Ishikawa (cell line): ENCODE results near the gene PILRA.

Source experiments
- CEBPB ChIP-seq: IDR thresholded peaks from 2 replicates; pipeline ENCODE4 v1.6.1; 2012
- CREB1 ChIP-seq: IDR thresholded peaks from 2 replicates; pipeline ENCODE4 v1.6.1; 2012; ENCODE audit warnings: low read depth
- EGR1 ChIP-seq: IDR thresholded peaks from 2 replicates; pipeline ENCODE4 v1.6.1; 2012
- EP300 ChIP-seq: IDR thresholded peaks from 2 replicates; pipeline ENCODE4 v1.6.1; 2012; ENCODE audit warnings: borderline replicate concordance
- FOXM1 ChIP-seq: IDR thresholded peaks from 2 replicates; pipeline ENCODE4 v1.6.1; 2012; ENCODE audit warnings: low read depth, borderline replicate concordance
- NFIC ChIP-seq: IDR thresholded peaks from 2 replicates; pipeline ENCODE4 v1.6.1; 2012
- RAD21 ChIP-seq: IDR thresholded peaks from 2 replicates; pipeline ENCODE4 v1.6.1; 2012; ENCODE audit warnings: low read depth
- TAF1 ChIP-seq: IDR thresholded peaks from 2 replicates; pipeline ENCODE4 v1.6.1; 2012; ENCODE audit warnings: low read depth, mild to moderate bottlenecking
- TCF12 ChIP-seq: IDR thresholded peaks from 2 replicates; pipeline ENCODE4 v1.6.1; 2012; ENCODE audit warnings: low read depth
- TEAD4 ChIP-seq: IDR thresholded peaks from 2 replicates; pipeline ENCODE4 v1.6.1; 2012
- YY1 ChIP-seq: IDR thresholded peaks from 2 replicates; pipeline ENCODE4 v1.6.1; 2012; ENCODE audit warnings: low read depth
- ZBTB7A ChIP-seq: IDR thresholded peaks from 2 replicates; pipeline ENCODE4 v1.6.1; 2012; ENCODE audit warnings: low read depth
- TF ChIP-seq, protein P1 (sequence below): IDR thresholded peaks from 2 replicates; pipeline ENCODE4 v1.6.1; 2012
- TF ChIP-seq, protein P2 (sequence below): IDR thresholded peaks from 2 replicates; pipeline ENCODE4 v1.6.1; 2012; ENCODE audit warnings: low read depth, mild to moderate bottlenecking
- TF ChIP-seq, protein P3 (sequence below): IDR thresholded peaks from 2 replicates; pipeline ENCODE4 v1.6.1; 2012

Gene PILRA

GRCh38 chr7:100370303-100370702 lies 3.0 kb upstream of the PILRA start:
- TF ChIP-seq CREB1 (no peak), TAF1 (no peak), TEAD4 (no peak), FOXM1 (no peak), YY1 (no peak), EGR1 (no peak), TCF12 (no peak), NFIC (no peak), CEBPB (no peak), RAD21 (no peak), ZBTB7A (no peak), EP300 (no peak)
- TF ChIP-seq, protein P1, sequence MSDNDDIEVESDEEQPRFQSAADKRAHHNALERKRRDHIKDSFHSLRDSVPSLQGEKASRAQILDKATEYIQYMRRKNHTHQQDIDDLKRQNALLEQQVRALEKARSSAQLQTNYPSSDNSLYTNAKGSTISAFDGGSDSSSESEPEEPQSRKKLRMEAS, result no peak
- TF ChIP-seq, protein P2, sequence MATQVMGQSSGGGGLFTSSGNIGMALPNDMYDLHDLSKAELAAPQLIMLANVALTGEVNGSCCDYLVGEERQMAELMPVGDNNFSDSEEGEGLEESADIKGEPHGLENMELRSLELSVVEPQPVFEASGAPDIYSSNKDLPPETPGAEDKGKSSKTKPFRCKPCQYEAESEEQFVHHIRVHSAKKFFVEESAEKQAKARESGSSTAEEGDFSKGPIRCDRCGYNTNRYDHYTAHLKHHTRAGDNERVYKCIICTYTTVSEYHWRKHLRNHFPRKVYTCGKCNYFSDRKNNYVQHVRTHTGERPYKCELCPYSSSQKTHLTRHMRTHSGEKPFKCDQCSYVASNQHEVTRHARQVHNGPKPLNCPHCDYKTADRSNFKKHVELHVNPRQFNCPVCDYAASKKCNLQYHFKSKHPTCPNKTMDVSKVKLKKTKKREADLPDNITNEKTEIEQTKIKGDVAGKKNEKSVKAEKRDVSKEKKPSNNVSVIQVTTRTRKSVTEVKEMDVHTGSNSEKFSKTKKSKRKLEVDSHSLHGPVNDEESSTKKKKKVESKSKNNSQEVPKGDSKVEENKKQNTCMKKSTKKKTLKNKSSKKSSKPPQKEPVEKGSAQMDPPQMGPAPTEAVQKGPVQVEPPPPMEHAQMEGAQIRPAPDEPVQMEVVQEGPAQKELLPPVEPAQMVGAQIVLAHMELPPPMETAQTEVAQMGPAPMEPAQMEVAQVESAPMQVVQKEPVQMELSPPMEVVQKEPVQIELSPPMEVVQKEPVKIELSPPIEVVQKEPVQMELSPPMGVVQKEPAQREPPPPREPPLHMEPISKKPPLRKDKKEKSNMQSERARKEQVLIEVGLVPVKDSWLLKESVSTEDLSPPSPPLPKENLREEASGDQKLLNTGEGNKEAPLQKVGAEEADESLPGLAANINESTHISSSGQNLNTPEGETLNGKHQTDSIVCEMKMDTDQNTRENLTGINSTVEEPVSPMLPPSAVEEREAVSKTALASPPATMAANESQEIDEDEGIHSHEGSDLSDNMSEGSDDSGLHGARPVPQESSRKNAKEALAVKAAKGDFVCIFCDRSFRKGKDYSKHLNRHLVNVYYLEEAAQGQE, result no peak
- TF ChIP-seq, protein P3, sequence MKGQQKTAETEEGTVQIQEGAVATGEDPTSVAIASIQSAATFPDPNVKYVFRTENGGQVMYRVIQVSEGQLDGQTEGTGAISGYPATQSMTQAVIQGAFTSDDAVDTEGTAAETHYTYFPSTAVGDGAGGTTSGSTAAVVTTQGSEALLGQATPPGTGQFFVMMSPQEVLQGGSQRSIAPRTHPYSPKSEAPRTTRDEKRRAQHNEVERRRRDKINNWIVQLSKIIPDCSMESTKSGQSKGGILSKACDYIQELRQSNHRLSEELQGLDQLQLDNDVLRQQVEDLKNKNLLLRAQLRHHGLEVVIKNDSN, result no peak

DNA sequence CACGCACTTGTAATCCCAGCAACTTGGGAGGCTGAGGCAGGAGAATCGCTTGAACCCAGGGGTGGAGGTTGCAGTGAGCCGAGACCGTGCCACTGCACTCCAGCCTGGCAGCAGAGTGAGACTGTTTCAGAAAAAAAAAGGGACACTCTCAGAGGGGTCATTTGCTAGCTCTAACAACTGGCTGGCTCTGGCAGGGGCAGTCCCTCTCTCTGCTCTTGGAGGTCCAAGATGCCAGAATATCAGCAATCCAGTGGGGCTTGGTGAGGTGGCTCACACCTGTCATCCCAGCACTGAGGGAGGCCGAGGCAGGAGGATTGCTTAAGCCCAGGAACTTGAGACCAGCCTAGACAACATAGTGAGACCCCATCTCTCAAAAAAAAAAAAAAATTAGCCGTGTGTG lies 2.5 kb upstream of the PILRA start:
- TF ChIP-seq FOXM1 (no peak), TEAD4 (no peak), RAD21 (no peak), NFIC (no peak), EP300 (no peak), YY1 (no peak)
- TF ChIP-seq, protein P1, result no peak
- TF ChIP-seq, protein P3, result no peak

DNA sequence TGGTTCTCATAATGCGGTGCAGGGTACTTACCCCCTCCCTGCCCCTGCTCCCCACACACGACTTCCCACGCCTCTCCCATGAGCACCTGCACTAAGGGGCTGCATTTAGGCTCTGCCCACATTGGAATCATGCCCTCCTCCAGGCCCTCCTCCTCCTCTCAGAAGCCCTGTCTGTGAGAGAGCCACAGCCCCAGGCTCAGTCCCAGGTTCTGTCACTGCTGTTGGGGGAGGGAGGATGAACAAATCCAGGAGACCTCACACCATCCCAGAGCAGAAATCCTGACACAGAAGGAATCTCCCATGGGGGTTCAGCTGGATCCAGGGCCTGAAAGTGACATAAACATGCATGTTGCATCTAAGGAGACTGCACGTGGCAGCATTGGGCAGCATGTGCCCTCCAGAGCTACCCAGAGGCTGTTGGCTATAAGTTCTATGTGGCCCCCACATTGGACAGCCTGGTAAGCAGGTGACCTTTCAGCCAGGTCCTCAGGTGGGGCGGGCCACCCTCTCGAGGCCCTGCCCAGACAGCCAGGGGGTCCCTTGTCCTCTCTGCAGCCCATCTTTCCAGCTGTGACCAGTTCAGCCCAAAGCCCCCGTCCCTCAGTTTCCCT lies 1.6 kb upstream of the PILRA start:
- TF ChIP-seq TCF12 (no peak), NFIC (no peak), CEBPB (no peak), EGR1 (no peak), TAF1 (no peak), CREB1 (no peak), EP300 (no peak), TEAD4 (no peak), FOXM1 (no peak), YY1 (no peak), RAD21 (no peak), ZBTB7A (no peak)
- TF ChIP-seq, protein P1, result no peak
- TF ChIP-seq, protein P2, result no peak
- TF ChIP-seq, protein P3, result no peak

DNA sequence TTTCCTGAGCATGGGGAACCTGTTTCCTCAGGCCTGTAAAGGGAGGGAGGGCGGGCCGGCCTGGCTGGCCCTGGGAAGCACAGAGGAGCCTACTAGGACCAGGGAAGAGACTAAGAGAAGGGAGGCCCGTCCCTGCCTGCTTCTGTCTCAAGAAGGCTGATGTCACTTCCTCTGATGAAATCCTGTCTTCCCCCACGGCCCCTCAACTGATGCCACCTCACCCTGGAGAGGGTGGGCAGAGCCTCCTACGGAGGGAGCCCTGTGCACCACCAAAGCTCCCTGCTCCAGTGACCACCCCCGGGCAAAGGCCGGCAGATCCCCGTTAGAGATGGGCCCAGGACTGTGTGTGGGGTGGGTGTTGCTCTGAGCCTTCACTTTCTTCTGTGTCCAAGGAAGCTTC lies 1.0 kb upstream of the PILRA start:
- no peak for TF ChIP-seq CEBPB
- no peak for TF ChIP-seq FOXM1
- TF ChIP-seq ZBTB7A, result no peak
- no peak for TF ChIP-seq YY1
- no peak for TF ChIP-seq EGR1
- TF ChIP-seq TAF1, result no peak

DNA sequence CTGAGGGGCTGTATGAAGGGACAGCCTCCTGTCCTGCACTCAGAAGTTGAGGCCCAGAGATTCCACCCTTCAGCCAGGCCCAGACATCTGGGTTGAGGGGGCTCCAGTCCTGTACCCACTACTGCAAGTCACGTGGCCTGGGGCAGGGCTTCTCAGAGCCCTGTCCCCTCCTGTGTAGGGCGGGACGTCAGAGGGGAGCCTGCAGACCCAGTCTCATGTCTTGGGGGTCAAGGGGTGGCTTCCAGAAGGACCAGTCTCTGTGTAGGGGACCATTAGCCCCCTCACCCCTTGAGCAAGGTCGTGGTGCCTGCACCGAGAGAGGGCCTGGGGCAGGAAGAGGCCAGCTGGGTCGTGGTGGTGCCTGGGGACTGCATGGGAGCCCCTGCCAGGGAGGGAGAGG lies 593 bp upstream of the PILRA start:
- TF ChIP-seq TAF1 (no peak), EGR1 (no peak), EP300 (no peak), TEAD4 (no peak), FOXM1 (no peak), ZBTB7A (no peak), NFIC (no peak), CEBPB (no peak), TCF12 (no peak), CREB1 (no peak), RAD21 (no peak), YY1 (no peak)
- TF ChIP-seq, protein P2, result no peak
- TF ChIP-seq, protein P1, result no peak
- TF ChIP-seq, protein P3, result no peak
